Testis (tissue), 2 donors: ENCODE results near the gene TVP23A.

Experiments used
- POLR2A ChIP-seq: fragments of 450-650 bp; IDR thresholded peaks from one replicate; pipeline ENCODE4 v1.6.1; 2017; ENCODE audit warnings: antibody characterized with exemption, mild to moderate bottlenecking, moderate library complexity
- TF ChIP-seq, protein P1 (sequence below), 3 experiments: fragments of 450-650 bp in 2 of 3; fragments of 200-600 bp in 1 of 3; sonication (generic) in 1 of 3; IDR thresholded peaks; one replicate each; pipeline ENCODE4 v1.5.1; 2016 to 2019; ENCODE audit warnings: antibody characterized with exemption in 3 of 3, mild to moderate bottlenecking in 2 of 3, moderate library complexity in 1 of 3

DNA sequence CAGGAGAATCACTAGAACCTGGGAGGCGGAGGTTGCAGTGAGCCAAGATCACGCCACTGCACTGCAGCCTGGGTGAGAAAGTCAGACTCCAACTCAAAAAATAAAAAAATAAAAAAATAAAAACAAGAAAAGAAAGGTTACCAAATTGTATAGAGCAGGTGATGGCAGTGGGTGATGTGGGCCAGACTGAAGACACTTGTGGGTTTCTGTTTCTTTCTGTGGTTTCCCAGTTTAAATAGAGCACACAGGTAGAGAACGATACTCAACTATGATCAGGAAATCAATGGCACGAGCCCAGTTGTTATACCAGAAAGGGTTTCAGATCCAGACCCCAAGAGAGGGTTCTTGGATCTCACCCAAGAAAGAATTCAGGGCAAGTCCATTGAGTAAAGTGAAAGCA lies 42.3 kb downstream of the TVP23A start:
- TF ChIP-seq, protein P1, sequence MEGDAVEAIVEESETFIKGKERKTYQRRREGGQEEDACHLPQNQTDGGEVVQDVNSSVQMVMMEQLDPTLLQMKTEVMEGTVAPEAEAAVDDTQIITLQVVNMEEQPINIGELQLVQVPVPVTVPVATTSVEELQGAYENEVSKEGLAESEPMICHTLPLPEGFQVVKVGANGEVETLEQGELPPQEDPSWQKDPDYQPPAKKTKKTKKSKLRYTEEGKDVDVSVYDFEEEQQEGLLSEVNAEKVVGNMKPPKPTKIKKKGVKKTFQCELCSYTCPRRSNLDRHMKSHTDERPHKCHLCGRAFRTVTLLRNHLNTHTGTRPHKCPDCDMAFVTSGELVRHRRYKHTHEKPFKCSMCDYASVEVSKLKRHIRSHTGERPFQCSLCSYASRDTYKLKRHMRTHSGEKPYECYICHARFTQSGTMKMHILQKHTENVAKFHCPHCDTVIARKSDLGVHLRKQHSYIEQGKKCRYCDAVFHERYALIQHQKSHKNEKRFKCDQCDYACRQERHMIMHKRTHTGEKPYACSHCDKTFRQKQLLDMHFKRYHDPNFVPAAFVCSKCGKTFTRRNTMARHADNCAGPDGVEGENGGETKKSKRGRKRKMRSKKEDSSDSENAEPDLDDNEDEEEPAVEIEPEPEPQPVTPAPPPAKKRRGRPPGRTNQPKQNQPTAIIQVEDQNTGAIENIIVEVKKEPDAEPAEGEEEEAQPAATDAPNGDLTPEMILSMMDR (IDR thresholded peaks at IDR 0.05) = no peak
- TF ChIP-seq POLR2A = no peak
